NCI-H774 (cell line): ENCODE results near the gene SDS.
A peak's percentile ranks its signal among the peaks of the same experiment; 100 is the strongest.

Experiments
- DNase-seq: peaks from one replicate; lab custom pipeline; 2025; lab: John Stamatoyannopoulos, UW

Gene SDS

DNA sequence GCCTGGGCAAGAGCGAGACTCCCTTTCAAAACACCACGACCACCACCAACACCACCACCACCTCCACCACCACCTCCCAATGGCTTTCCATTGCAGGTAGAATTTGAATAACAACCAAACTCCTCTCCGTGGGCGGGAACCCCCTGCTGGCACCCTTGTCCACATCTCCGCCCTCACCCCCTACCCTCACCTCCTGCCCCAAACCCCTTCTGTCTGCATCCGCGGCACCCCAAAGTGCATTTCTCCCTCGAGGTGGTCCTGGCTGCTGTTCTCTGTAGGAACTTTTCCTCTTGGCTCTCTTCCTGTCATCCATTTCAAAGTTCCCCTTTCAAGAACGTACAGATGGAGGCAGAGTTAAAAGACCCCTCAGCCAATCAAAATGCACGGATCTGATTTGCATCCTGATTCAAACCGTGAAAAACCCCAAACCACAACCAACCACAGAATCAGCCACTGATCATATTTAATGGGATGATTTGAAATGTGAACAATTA lies 22.3 kb upstream of the SDS start:
- DNase-seq: no peak

DNA sequence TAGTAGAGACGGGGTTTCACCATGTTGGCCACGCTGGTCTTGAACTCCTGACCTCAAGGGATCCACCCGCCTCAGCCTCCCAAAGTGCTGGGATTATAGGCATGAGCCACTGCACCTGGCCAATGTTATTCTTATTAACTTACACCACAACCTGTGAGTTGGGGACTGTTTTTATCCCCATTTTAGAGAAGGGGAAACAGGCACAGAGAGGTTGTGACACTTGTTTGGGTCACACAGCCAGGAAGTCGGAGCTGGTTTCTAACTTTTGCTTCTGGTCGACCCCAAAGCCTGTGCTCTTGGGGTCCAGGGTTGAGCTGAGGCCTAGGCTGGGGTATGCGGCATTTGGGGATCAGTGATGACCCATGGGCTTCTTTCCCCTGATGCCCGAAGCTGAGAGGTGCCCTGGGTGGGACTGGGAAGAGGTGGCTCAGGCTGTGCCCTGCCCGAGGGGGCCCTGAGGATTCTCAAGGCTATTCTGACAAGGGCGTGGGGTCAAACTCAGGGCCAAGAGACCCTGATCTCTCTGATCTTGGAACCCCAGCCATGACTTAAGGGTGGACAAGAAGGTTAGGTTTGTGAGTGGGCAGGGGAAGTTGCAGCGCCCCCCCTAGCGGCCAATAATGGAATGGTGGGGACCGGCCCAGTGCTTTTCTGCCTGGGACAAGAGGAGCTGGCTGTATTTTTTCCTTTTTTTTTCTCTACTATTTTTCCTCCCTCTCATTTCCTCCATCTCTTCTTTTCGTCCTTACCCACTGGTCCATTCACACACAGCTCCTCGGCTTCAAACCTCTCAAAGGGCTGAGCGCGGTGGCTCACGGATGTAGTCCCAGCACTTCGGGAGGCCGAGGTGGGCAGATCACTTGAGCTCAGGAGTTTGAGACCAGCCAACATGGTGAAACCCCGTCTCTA lies 21.5 kb upstream of the SDS start:
- DNase-seq: no peak

GRCh38 chr12:113424456-113424855 lies 20.8 kb upstream of the SDS start:
- no peak for DNase-seq

DNA sequence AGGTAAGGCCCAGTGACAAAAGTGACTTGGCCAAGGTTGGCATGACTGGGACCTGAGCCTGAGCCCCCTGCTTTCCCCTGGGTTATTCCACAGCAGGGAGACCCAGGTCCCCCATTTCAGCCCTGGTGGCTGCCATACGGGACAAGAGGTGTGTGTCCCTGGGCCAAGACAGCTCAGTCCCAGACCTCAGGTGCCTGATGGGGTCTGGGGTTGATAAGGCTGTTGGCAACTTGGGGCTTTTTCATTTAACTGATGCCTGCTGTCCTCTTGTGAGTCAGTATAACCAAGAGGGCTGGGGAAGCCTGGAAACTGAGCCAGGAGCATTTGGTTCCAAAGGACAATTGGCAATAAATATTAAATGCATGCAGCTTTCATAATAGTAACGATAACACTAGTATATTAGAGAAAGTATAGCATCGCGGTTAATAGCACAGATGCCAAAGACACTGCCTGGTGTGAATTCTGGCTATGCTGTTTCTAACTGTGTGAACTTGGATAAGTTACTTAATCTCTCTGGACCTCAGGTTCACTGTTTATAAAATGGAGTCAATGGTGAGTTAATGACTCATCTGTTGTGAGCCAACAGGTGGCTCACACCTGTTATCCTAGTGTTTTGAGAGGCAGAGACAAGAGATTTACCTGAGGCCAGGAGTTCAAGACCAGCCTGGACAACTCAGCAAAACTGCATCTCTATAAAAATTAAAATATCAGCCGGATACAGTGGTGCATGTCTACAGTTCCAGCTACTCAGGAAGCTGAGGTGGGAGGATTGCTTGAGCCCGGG lies 19.4 kb upstream of the SDS start:
- no peak for DNase-seq

GRCh38 chr12:113422030-113422885 lies 18.6 kb upstream of the SDS start, which contains the start of gene SDSL:
TSS of gene SDSL (plus strand) at chr12:113422380. CDS start at chr12:113427983, 5,603 bp downstream.
- DNase-seq: peak; percentile 56

DNA sequence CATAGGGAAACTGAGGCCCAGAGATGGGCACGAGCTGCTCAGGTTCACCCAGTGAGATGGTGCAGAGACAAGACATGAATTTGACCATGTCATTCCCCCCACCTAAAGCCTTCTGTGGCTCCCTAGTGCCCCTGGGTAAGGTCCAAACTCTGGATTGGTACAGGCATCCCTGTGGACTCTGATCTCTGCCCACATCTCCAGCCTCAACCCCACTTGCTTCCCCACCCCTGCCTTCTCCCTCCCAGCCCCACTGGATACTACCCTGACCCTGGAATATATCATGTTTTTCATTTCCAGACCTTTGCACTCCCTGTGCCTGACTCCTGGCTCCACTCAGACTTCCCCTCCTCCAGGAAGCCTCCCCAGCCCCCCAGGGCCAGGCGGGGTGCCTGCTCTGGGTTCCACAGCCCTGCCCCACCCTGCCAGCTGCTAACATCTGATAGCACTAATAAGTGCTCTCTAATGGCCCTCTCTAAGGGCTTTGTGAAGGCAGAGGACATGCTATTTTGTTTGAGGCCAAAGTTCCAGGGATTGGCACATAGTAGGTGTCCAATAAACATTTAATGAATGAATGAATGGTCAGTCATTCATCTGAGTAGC lies 17.4 kb upstream of the SDS start:
- DNase-seq: no peak

DNA sequence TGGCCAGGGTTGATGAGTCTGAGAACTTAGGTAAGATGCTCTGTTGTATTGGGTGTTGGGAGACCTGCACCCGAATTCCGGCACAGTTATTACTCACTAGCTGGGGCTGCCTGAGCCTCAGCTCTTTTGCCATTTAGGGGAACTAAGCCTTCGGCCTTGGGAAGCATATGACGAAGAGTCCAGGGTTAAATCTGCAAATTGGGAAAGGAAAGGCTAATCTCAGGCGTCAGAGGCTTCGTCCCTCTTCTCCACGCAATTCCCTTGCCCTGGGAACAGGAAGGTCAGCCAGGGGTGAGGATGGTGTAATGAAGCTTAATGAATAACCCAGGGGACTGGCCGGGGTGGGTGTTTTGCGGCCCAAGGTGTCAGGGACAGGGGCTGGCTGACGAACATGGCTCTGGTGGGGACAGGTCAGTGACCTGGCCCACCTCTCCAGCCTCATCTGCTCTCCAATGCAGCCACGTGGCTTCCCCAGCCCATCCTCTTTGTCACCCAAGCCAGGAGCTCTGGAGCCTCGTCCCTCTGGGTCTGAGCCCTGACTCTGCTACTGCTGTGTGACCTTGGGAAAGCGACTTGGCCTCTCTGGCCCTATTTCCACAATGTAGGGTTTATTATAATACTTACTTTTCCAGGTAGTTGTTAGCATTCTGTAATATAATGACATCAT lies 14.7 kb upstream of the SDS start:
- DNase-seq: no peak

GRCh38 chr12:113416091-113416754 lies 12.5 kb upstream of the SDS start:
- no peak for DNase-seq

- DNase-seq: no peak
These were observed 10.9 kb upstream of the SDS start for GRCh38 chr12:113414519-113415038.

DNA sequence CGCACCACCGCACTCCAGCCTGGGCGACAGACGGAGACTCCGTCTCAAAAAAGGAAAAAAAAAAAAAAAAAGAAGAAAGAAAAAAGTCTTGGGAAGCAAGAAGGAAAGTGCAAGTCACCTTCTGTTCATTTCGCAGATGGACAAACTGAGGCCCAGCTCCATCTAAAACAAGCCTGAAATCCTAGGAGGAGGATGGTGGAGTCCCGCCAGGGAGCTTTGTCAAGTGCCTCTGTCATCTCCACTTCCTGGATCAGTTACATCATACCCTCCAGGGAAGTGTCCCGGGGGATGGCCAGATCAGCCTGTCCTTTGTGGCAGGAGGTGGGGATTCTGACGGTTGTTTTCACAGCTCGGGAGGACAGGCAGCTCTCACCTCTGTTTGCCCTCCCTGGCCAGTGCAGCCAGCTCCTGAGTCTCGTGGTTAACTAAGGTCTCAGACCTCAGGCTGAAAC lies 9.8 kb upstream of the SDS start:
- DNase-seq: no peak

DNA sequence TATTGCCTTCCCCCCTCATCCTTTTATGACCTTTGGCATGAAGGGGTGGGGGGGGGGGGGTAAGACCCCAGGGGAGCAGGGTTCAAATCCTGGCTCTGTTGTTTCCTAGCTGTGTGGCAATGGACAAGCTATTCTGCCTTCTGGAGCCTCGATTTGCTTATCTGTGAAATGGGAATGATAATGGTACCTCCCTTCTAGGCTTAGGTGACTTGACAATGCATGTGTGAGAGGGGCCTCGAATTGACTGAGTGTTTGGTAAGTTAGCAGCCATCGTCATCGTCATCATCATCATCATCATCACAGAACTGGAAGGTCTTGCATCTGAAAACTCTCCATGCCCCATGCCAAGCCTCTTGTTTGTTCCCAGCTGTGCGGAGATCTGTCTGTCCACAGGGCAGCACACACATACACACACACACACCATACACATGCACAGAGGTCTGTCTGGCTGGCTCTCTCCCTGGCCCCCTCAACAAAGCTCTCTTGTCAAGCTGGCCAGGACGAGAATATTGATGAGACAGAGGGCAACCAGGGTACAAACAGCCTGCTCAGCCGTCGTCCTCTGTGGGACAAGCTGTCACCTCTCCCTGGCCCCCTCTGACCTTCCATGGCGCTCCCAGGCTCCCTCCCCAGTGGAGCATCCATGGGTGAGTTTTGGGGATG lies 5.9 kb upstream of the SDS start:
- DNase-seq: no peak

- no peak for DNase-seq
These were observed 5.1 kb upstream of the SDS start for GRCh38 chr12:113408756-113409298.

DNA sequence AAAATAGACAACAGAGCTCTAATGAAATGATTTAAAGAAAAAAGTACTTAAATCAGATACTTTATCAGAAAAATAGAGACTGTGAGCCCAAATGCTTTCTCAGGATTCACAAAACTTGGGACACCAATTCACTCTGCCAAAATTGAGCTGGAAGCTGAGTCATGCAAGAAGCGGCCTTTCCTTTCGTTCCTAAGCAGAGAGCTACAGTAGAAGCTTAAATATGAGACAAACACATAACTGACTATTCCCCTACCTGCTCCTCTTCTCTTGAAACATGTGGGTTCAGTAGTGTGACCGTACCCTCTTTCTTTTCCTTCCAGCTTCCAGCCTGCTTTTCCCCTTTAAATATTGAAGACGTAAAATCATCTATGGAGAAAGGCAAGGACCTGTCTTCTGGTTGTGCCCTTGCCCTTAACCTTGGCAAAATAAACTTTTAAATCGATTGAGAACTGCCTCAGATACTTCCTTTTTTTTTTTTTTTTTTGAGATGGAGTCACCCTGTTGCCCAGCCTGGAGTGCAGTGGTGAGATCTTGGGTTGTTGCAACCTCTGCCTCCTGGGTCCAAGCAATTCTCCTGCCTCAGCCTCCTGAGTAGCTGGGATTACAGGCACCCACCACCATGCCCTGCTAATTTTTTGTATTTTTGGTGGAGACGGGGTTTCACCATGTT lies 4.4 kb upstream of the SDS start:
- no peak for DNase-seq

GRCh38 chr12:113405694-113406093 lies 2.0 kb upstream of the SDS start:
- DNase-seq: no peak

DNA sequence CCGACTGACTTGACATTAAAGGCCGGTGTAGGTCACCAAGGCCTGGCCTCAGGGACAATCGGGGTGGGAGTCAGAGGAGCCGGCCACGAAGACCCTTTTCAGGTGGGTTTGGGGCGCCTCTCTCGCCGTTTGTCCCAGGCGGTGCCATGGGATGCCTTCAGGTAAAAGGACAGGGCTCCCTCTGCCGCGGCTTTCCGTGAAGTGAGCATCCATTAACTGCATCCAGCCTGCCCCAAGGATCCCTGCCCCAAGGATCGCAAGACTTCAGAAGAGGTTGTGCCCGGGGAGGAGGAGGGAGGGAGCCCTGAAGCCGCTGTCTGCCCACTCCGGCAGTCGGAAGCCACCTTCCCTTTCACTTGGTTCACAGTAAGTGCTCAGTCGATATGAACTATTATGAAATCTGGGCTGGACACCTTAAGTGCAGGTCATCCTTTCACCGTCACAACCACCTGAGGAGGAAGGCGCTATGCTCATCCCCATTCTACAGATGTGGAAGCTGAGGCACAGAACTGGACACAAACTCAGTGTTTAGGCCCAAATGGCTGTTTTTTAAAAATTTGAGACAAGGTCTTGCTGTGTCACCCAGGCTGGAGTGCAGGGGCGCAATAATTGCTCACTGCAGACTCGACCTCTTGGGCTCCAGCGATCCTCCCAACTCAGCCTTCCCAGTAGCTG lies 964 bp downstream of the SDS start:
- no peak for DNase-seq

DNA sequence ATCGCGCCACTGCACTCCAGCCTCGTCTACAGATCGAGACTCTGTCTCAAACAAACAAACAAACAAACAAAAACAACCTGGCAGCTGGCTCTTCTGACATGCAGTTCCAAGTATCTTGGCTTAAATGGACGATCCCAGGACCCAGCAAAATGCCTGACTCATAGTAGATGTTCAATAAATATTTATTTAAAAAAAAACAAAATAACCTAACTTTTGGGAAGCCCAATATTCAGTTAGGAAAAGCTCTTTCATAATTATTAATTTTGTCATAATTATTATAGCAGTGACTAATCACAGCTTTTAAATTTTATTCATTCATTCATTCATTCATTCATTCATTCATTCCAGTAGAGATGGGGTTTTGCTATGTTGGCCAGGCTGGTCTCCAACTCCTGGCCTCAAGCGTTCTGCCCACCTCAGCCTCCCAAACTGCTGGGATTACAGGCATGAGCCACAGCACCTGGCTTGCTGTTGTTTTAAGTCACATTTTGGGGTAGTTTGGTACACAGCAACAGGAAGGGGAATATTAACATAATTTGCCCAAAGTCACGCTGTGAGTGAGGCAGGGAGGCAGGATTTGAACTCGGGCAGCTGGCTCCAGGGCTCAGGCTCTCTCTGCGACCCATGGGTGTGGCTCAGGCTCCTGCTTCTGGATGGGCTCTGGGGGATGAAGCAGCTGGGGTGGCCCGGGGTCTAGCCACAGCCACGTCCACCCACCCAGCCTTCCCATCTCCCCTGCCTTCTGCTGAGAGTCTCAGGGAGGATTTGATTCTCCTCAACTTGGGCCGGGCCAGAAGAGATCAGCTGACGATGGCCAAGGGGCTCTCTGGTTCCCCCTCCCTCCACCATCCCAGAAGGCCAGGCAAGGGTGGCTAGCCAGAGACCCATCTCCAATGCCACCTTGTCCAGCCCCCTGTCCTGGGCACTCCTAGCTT lies 2.4 kb downstream of the SDS start:
- no peak for DNase-seq

- no peak for DNase-seq
These were observed 3.3 kb downstream of the SDS start for GRCh38 chr12:113400362-113400761.
